WTC11 (cell line): ENCODE measurements around the gene GAS5. TPM values are rescaled to one million over a fixed set of nuclear protein-coding genes. Genes with fewer than 3 reads are reported as not detected.

Source experiments
- ATAC-seq: fragments of 200-7000 bp; cut with Tn5 transposase; 2 replicates; pipeline ENCODE4 v1.10.0; 2021; ENCODE audit warnings: mild to moderate bottlenecking, moderate library complexity
- CTCF ChIA-PET: fragments of 300-600 bp; sonication (Branson Sonifier 250); formaldehyde crosslinking; loops from one replicate; lab custom pipeline; 2021; ENCODE audit warnings: antibody characterized with exemption; lab: Charles Lee
- POLR2A ChIA-PET: fragments of 350-600 bp; sonication (Branson Sonifier 250); formaldehyde crosslinking; loops from one replicate; lab custom pipeline; 2021; ENCODE audit warnings: antibody characterized with exemption; lab: Charles Lee
- DNase-seq: peaks from one replicate; pipeline ENCODE4 v3.0.0; 2021; ENCODE audit warnings: low spot score
- H3K27ac Mint-ChIP-seq: 2 replicates; pipeline ENCODE4 v1.8.0; 2021; ENCODE audit warnings: mixed read lengths
- H3K27me3 Mint-ChIP-seq: 2 replicates; pipeline ENCODE4 v1.8.0; 2021; ENCODE audit warnings: low read depth, mild to moderate bottlenecking, moderate library complexity, mixed read lengths
- H3K36me3 Mint-ChIP-seq: 2 replicates; pipeline ENCODE4 v1.8.0; 2021; ENCODE audit warnings: mixed read lengths
- H3K4me1 Mint-ChIP-seq: 2 replicates; pipeline ENCODE4 v1.8.0; 2022; ENCODE audit warnings: mixed read lengths
- H3K4me3 Mint-ChIP-seq: 2 replicates; pipeline ENCODE4 v1.8.0; 2021; ENCODE audit warnings: mild to moderate bottlenecking, moderate library complexity, mixed read lengths
- H3K9me3 Mint-ChIP-seq: 2 replicates; pipeline ENCODE4 v1.8.0; 2021; ENCODE audit warnings: mixed read lengths
- ATF1 ChIP-seq: sonication (generic); formaldehyde crosslinking; IDR thresholded peaks from 2 replicates; pipeline ENCODE4 v1.8.1; 2023; ENCODE audit warnings: mild to moderate bottlenecking, moderate library complexity, missing genetic modification reagents
- ATF2 ChIP-seq: sonication (generic); formaldehyde crosslinking; IDR thresholded peaks from 2 replicates; pipeline ENCODE4 v1.8.1; 2022; ENCODE audit warnings: low read depth, missing genetic modification reagents, borderline replicate concordance
- CREM ChIP-seq: sonication (generic); formaldehyde crosslinking; IDR thresholded peaks from 2 replicates; pipeline ENCODE4 v1.8.1; 2022; ENCODE audit warnings: mild to moderate bottlenecking, missing genetic modification reagents, moderate library complexity
- ERG ChIP-seq: fragments of 250-450 bp; sonication (Bioruptor Pico); IDR thresholded peaks from 2 replicates; pipeline ENCODE4 v1.8.0; 2021; ENCODE audit warnings: mild to moderate bottlenecking
- HMGXB4 ChIP-seq: sonication (generic); formaldehyde crosslinking; IDR thresholded peaks from 2 replicates; pipeline ENCODE4 v1.8.1; 2023; ENCODE audit warnings: mild to moderate bottlenecking, moderate library complexity, missing genetic modification reagents
- NFATC4 ChIP-seq: fragments of 250-450 bp; sonication (Bioruptor Pico); IDR thresholded peaks from 2 replicates; pipeline ENCODE4 v1.9.0; 2021; ENCODE audit warnings: mild to moderate bottlenecking
- NR3C1 ChIP-seq: sonication (generic); formaldehyde crosslinking; conservative IDR thresholded peaks from 2 replicates; pipeline ENCODE4 v1.8.1; 2023; ENCODE audit warnings: low read depth, mild to moderate bottlenecking, missing genetic modification reagents
- RORB ChIP-seq: fragments of 250-450 bp; sonication (Bioruptor Pico); IDR thresholded peaks from 2 replicates; pipeline ENCODE4 v1.9.0; 2021; ENCODE audit warnings: mild to moderate bottlenecking
- SMAD4 ChIP-seq: sonication (generic); formaldehyde crosslinking; IDR thresholded peaks from 2 replicates; pipeline ENCODE4 v1.8.0; 2022; ENCODE audit warnings: mild to moderate bottlenecking, missing genetic modification reagents
- SP1 ChIP-seq: sonication (generic); formaldehyde crosslinking; conservative IDR thresholded peaks from 2 replicates; pipeline ENCODE4 v1.8.1; 2022; ENCODE audit warnings: missing genetic modification reagents
- ZNF138 ChIP-seq: sonication (generic); formaldehyde crosslinking; conservative IDR thresholded peaks from 2 replicates; pipeline ENCODE4 v1.8.1; 2022; ENCODE audit warnings: mild to moderate bottlenecking, moderate library complexity, missing genetic modification reagents
- ZNF263 ChIP-seq: sonication (generic); formaldehyde crosslinking; IDR thresholded peaks from 2 replicates; pipeline ENCODE4 v1.8.1; 2022; ENCODE audit warnings: low read depth, mild to moderate bottlenecking, moderate library complexity, missing genetic modification reagents
- ZNF425 ChIP-seq: fragments of 250-450 bp; sonication (Bioruptor Pico); conservative IDR thresholded peaks from 2 replicates; pipeline ENCODE4 v1.9.0; 2021; ENCODE audit warnings: mild to moderate bottlenecking
- ZNF532 ChIP-seq: fragments of 250-450 bp; sonication (Bioruptor Pico); IDR thresholded peaks from 2 replicates; pipeline ENCODE4 v1.9.0; 2021; ENCODE audit warnings: mild to moderate bottlenecking, borderline replicate concordance
- ZNF671 ChIP-seq: fragments of 250-450 bp; sonication (Bioruptor Pico); IDR thresholded peaks from 2 replicates; pipeline ENCODE4 v1.8.0; 2021; ENCODE audit warnings: mild to moderate bottlenecking
- ZSCAN18 ChIP-seq: fragments of 250-450 bp; sonication (Bioruptor Pico); IDR thresholded peaks from 2 replicates; pipeline ENCODE4 v2.1.2; 2022; ENCODE audit warnings: mild to moderate bottlenecking, moderate library complexity
- total RNA-seq: library from RNA; stranded (reverse); gene quantifications from 3 replicates; pipeline ENCODE4 v1.2.3, GENCODE V29; 2021

Gene GAS5
- total RNA-seq, 1 experiment from 2014 or later = 818 TPM

- no peak for TF ChIP-seq ZSCAN18 (CRISPR knock-in tag)
- TF ChIP-seq, all 79 proteins: peak for 17
Measured at GRCh38 chr1:173867141-173867752, 542 bp downstream of the GAS5 start (continued).

GRCh38 chr1:173866413-173867115 is 1.2 kb downstream of the GAS5 start:
- Mint-ChIP-seq H3K9me3 (no peaks in the 10 kb centered on the region), H3K4me3 (peak overlapping the region; percentile 97), H3K36me3 (peaks cover 67% of the 10 kb centered on the region), H3K4me1 (peaks cover 63% of the 10 kb centered on the region), H3K27me3 (no peaks in the 10 kb centered on the region), H3K27ac (peak overlapping the region; percentile 100)
- ChIA-PET CTCF (no interaction called here), POLR2A (no interaction called here)
- TF ChIP-seq HMGXB4 (CRISPR knock-in tag) (0 out of 2 replicates have a peak, but pooled peaks have one; percentile 34), NFATC4 (CRISPR knock-in tag) (peak; percentile 25; the same call in 1 of the 2 replicates), ATF2 (no peak), CREM (0 out of 2 replicates have a peak, but pooled peaks have one; percentile 44), ATF1 (CRISPR knock-in tag) (0 out of 2 replicates have a peak, but pooled peaks have one; percentile 26)
- ATAC-seq (no peak), DNase-seq (no peak)

- H3K4me3 Mint-ChIP-seq = peak overlapping the region; percentile 97
- H3K27me3 Mint-ChIP-seq = no peaks in the 10 kb centered on the region
- DNase-seq (no peak), ATAC-seq (no peak)
- TF ChIP-seq ZNF425 = peak; percentile 3
- TF ChIP-seq RORB = no peak; the same call in 1 of the 2 replicates
- peak; percentile 63 for TF ChIP-seq ZNF671 (CRISPR knock-in tag)
- no peak for TF ChIP-seq NR3C1
- no peak for TF ChIP-seq ZNF138 (CRISPR knock-in tag)
- TF ChIP-seq SMAD4 (CRISPR knock-in tag) = no peak
- TF ChIP-seq ZNF263 = no peak
- TF ChIP-seq ERG (CRISPR knock-in tag) = peak; percentile 9; the same call in 1 of the 2 replicates
- TF ChIP-seq NFATC4 (CRISPR knock-in tag) = peak; percentile 44
- TF ChIP-seq SP1 (CRISPR knock-in tag) = peak; percentile 19; the same call in 1 of the 2 replicates
- TF ChIP-seq ZNF532 (CRISPR knock-in tag) = peak; percentile 15; the same call in 1 of the 2 replicates
- H3K36me3 Mint-ChIP-seq = peaks cover 58% of the 10 kb centered on the region
- H3K27ac Mint-ChIP-seq = peak overlapping the region; percentile 100
- CTCF ChIA-PET = no interaction called here
- H3K4me1 Mint-ChIP-seq = peaks cover 58% of the 10 kb centered on the region
- no peaks in the 10 kb centered on the region for H3K9me3 Mint-ChIP-seq
- POLR2A ChIA-PET = interaction anchor here (0.5 kb wide), 1 partner anchor 1078 kb away, joined by 7 read pairs; no protein-coding TSS in a partner anchor
Measured at GRCh38 chr1:173865468-173866164, 2.2 kb downstream of the GAS5 start.
